Measurements from ENCODE around the gene FFAR2.
"Not testable (repeated sequence)": the region's sequence is repeated elsewhere in the genome, so short reads cannot be mapped to it uniquely, and the experiment has no call there.

Gene FFAR2

GRCh38 chr19:35470128-35470527 is 22.1 kb downstream of the FFAR2 start:
- TF ChIP-seq CTCF (IDR thresholded peaks at IDR 0.05; ENCODE audit: control insufficient read depth, insufficient read depth, low read depth, low read length, missing control alignments), result no peak
- no peak overlapping the region for H3K4me3 ChIP-seq (ENCODE audit: control insufficient read depth, low read depth, low read length)
- no peak for DNase-seq (ENCODE audit: low read depth)

GRCh38 chr19:35471075-35471474 is 23.0 kb downstream of the FFAR2 start:
- DNase-seq (ENCODE audit: low read depth); H3K4me3 ChIP-seq (ENCODE audit: control insufficient read depth, low read depth, low read length): not testable (repeated sequence)

GRCh38 chr19:35471946-35472345 is 23.9 kb downstream of the FFAR2 start:
- TF ChIP-seq CTCF (IDR thresholded peaks at IDR 0.05; ENCODE audit: control insufficient read depth, insufficient read depth, low read depth, low read length, missing control alignments), result no peak
- no peak overlapping the region for H3K4me3 ChIP-seq (ENCODE audit: control insufficient read depth, low read depth, low read length)
- DNase-seq (ENCODE audit: low read depth), result no peak

- TF ChIP-seq CTCF (IDR thresholded peaks at IDR 0.05; ENCODE audit: control insufficient read depth, insufficient read depth, low read depth, low read length, missing control alignments), result no peak
- DNase-seq (ENCODE audit: low read depth), result no peak
- no peak overlapping the region for H3K4me3 ChIP-seq (ENCODE audit: control insufficient read depth, low read depth, low read length)
Observed at GRCh38 chr19:35474104-35474503, 26.0 kb downstream of the FFAR2 start.

- not testable (repeated sequence) for H3K4me3 ChIP-seq (ENCODE audit: control insufficient read depth, low read depth, low read length); DNase-seq (ENCODE audit: low read depth)
Observed at GRCh38 chr19:35474594-35474993, 26.5 kb downstream of the FFAR2 start.

- DNase-seq (ENCODE audit: low read depth), result no peak
- H3K4me3 ChIP-seq (ENCODE audit: control insufficient read depth, low read depth, low read length), result no peak overlapping the region
- no peak for TF ChIP-seq CTCF (IDR thresholded peaks at IDR 0.05; ENCODE audit: control insufficient read depth, insufficient read depth, low read depth, low read length, missing control alignments)
Observed at GRCh38 chr19:35476149-35476548, 28.1 kb downstream of the FFAR2 start.

GRCh38 chr19:35478794-35479677 is 31.0 kb downstream of the FFAR2 start:
- no peak for DNase-seq (ENCODE audit: low read depth)
- TF ChIP-seq CTCF (IDR thresholded peaks at IDR 0.05; ENCODE audit: control insufficient read depth, insufficient read depth, low read depth, low read length, missing control alignments), result no peak
- H3K4me3 ChIP-seq (ENCODE audit: control insufficient read depth, low read depth, low read length), result no peak overlapping the region

GRCh38 chr19:35483089-35483488 is 35.0 kb downstream of the FFAR2 start:
- TF ChIP-seq CTCF (IDR thresholded peaks at IDR 0.05; ENCODE audit: control insufficient read depth, insufficient read depth, low read depth, low read length, missing control alignments), result no peak
- no peak overlapping the region for H3K4me3 ChIP-seq (ENCODE audit: control insufficient read depth, low read depth, low read length)
- no peak for DNase-seq (ENCODE audit: low read depth)

All from AG09309 (cell line).